Right lobe of liver (tissue), 6 donors: ENCODE measurements around the gene DGKI. TPM values are rescaled to one million over a fixed set of nuclear protein-coding genes. Genes with fewer than 3 reads are reported as not detected.

Experiments used
- ATAC-seq, 4 donors: fragments of 200-7000 bp; cut with Tn5 transposase; one replicate each; pipeline ENCODE4 v1.9.1; 2020; ENCODE audit warnings: mild to moderate bottlenecking in 4 of 4, moderate library complexity in 4 of 4
- DNase-seq, 3 donors: peaks; one replicate each; pipeline ENCODE4 v3.0.0-alpha.2; 2020
- H3K27ac ChIP-seq, 3 donors: fragments of 200-600 bp; one replicate each; pipeline ENCODE4 v1.8.0; 2022
- H3K27me3 ChIP-seq, 2 donors: fragments of 200-600 bp; one replicate each; pipeline ENCODE4 v1.8.0; 2022
- H3K36me3 ChIP-seq, 4 donors: fragments of 200-600 bp; sonication (generic) in 1 of 4; one replicate each; pipeline versions ENCODE4 v1.5.1 to v1.8.0; 2017 to 2022; ENCODE audit warnings: control low read depth in 1 of 4
- H3K4me1 ChIP-seq, 4 donors: fragments of 200-600 bp; sonication (generic) in 1 of 4; one replicate each; pipeline versions ENCODE4 v1.5.1 to v1.8.0; 2017 to 2022; ENCODE audit warnings: control low read depth in 1 of 4
- H3K4me3 ChIP-seq, 3 donors: fragments of 200-600 bp; one replicate each; pipeline ENCODE4 v1.8.0; 2022
- H3K9me3 ChIP-seq, 4 donors: fragments of 200-600 bp; sonication (generic) in 1 of 4; one replicate each; pipeline versions ENCODE4 v1.5.1 to v1.8.0; 2017 to 2022; ENCODE audit warnings: control low read depth in 1 of 4
- CTCF ChIP-seq, 4 donors: fragments of 200-600 bp in 3 of 4; fragments of 450-650 bp in 1 of 4; IDR thresholded peaks; one replicate each; pipeline versions ENCODE4 v1.5.1 to v1.8.0; 2016 to 2022; ENCODE audit warnings: antibody characterized with exemption in 4 of 4, mild to moderate bottlenecking in 2 of 4
- POLR2A ChIP-seq: fragments of 450-650 bp; IDR thresholded peaks from one replicate; pipeline ENCODE4 v1.6.1; 2017; ENCODE audit warnings: antibody characterized with exemption, mild to moderate bottlenecking
- WGBS: methylation state at CpG from one replicate; pipeline ENCODE4 v1.1.6; 2018; ENCODE audit warnings: low coverage, low lambda C conversion rate; ENCODE audit not compliant: insufficient coverage; ENCODE audit errors: missing lambda C conversion rate; 5-methylcytosine and 5-hydroxymethylcytosine counted together
- intact Hi-C, 2 donors: fragments of 100-400 bp; cut with DNase I; formaldehyde crosslinking; loops; one replicate each; pipeline versions ENCODE4 v1.11.2 to v1.14.1; 2022
- total RNA-seq, 6 experiments: library from RNA; depleted of rRNA in 2 of 6; stranded (reverse); fragments of >200 nt in 2 of 6; fragmentation: NEBNext Ultra II Directional in 3 of 6; extraction: Animal tissue kit (Norgen Biotek cat#: 25700) in 3 of 6; gene quantifications; one replicate each; pipeline versions ENCODE4 v1.1.0 to v1.2.4, GENCODE V29; 2016 to 2023
- donor health status: DM: no; HTN: yes; CAD: no.
- donor health status: DM: no; HTN: no; CAD: no.
- donor health status: DM: no; HTN: no; CAD: no.
- donor health status: DM: no; HTN: yes; CAD: no.
- donor health status: DM: no; HTN: yes; CAD: no.

DGKI gene
- total RNA-seq, 6 experiments from 2014 or later, result 0.05 to 0.35 (median 0.06) TPM; not detected in 1

DNA sequence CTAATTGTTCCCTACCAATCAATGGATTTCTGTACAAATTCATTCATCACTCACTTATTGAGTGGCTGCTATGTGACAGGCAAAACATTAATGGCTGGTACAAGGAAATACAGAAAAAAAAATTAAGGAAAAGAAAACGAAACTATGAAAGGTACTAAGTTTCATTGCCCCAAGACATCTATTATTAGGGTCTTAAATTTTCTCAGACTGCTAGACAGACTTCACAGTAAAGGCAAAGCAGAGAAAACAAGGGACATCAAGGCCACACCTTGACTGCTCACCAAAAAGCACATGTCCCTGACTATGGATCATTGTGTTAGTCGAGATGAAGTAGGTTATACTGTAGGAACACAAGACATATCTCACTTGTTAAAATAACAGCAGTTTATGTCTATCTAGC lies 36.5 kb downstream of the DGKI start:
- H3K27ac ChIP-seq, result no peak overlapping the region
- no peaks in the 10 kb centered on the region for H3K36me3 ChIP-seq
- WGBS, result 83% methylated on average over 2 of the region's 2 CpGs
- no peaks in the 10 kb centered on the region for H3K27me3 ChIP-seq
- DNase-seq (no peak), ATAC-seq (no peak)
- H3K9me3 ChIP-seq, result no peaks in the 10 kb centered on the region
- no peak overlapping the region for H3K4me3 ChIP-seq
- H3K4me1 ChIP-seq, result no peaks in the 10 kb centered on the region
- intact Hi-C loops, result loop anchor here in 1 of 2 donors (10.0 kb wide), 1 partner anchor 85 kb away; no protein-coding TSS in a partner anchor
- TF ChIP-seq CTCF (IDR thresholded peaks at IDR 0.05), result no peak
- no peak for TF ChIP-seq POLR2A

DNA sequence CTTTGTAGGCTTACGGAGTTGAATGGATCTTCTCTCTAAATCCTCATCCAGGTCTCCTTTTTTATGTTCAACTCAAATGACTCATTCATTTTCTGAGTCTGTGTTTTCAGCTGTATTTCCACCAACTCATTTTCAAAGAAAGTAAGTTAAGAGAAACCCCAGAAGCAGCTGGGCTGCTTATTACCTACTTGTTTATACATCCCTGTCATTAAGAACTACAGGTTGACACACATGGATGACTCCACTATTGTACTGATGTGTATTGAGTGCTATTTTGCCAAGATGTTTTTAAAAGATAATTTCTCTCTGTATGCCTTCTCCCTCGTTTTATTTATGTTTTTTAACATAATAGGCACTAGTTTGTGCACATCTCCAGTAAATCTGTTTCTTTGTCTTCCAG lies 41.9 kb downstream of the DGKI start:
- Histone ChIP-seq H3K27me3 (no peaks in the 10 kb centered on the region), H3K9me3 (no peaks in the 10 kb centered on the region), H3K27ac (no peak overlapping the region), H3K4me1 (no peaks in the 10 kb centered on the region), H3K4me3 (no peak overlapping the region), H3K36me3 (no peaks in the 10 kb centered on the region)
- DNase-seq, result no peak
- WGBS, result 62% methylated on average over 2 of the region's 2 CpGs
- TF ChIP-seq CTCF (IDR thresholded peaks at IDR 0.05) (no peak), POLR2A (no peak)
- intact Hi-C loops, result no loop called here
- ATAC-seq, result no peak

DNA sequence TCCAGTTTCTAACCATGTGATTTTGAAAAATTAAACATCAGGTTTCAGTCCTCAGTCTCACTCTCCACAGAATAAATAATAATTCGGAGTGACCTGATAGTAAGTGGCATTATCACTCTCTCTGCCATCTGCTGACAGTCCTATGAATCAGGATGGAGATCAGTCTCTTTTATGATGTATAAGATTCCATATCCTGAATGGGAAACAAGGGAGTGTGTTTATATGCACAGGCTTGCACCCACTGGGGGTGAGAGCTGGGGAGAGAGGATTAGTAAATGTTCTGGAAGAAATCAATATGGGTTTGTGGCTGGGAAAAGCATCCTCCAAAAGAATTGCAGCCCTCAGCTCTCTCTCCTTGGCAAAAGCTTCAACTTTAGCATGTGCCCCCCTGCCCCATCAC lies 45.3 kb downstream of the DGKI start:
- ATAC-seq (no peak), DNase-seq (no peak)
- TF ChIP-seq CTCF (IDR thresholded peaks at IDR 0.05) (no peak), POLR2A (no peak)
- H3K4me1 ChIP-seq, result no peaks in the 10 kb centered on the region
- no peak overlapping the region for H3K27ac ChIP-seq
- no peak overlapping the region for H3K4me3 ChIP-seq
- H3K27me3 ChIP-seq, result no peaks in the 10 kb centered on the region
- intact Hi-C loops, result no loop called here
- no peaks in the 10 kb centered on the region for H3K9me3 ChIP-seq
- 75% methylated on average over 1 of the region's 1 CpG for WGBS
- no peaks in the 10 kb centered on the region for H3K36me3 ChIP-seq

GRCh38 chr7:137801003-137801402 lies 45.8 kb downstream of the DGKI start:
- H3K9me3 ChIP-seq, result no peaks in the 10 kb centered on the region
- ATAC-seq (no peak), DNase-seq (no peak)
- no peaks in the 10 kb centered on the region for H3K27me3 ChIP-seq
- no peaks in the 10 kb centered on the region for H3K4me1 ChIP-seq
- intact Hi-C loops, result no loop called here
- H3K27ac ChIP-seq, result no peak overlapping the region
- TF ChIP-seq CTCF (IDR thresholded peaks at IDR 0.05) (no peak), POLR2A (no peak)
- WGBS, result 33% methylated on average over 1 of the region's 1 CpG
- no peaks in the 10 kb centered on the region for H3K36me3 ChIP-seq
- no peak overlapping the region for H3K4me3 ChIP-seq
